ENCODE results near the gene ZNF791.

Gene ZNF791

DNA sequence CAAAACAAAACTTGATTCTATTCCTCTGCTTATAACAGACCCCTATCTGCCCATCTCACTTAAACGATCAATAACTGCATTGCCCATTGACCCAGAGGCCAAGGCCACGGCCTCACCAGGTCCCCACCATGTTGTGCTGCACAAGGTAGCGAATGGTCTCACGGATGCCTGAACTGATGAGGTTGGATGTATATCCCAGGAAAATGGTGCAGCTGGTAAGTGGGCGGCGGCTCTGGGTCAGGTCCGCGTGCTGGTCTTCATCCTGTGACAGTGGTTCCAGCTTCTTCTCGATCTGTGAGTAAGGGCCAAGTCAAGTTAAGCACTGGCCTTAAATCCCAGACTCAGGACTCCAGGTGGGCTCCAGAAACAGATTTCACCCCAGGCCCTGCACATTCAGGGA is 69.3 kb downstream of the ZNF791 start:
- no peak for DNase-seq
- TF ChIP-seq, protein P1, sequence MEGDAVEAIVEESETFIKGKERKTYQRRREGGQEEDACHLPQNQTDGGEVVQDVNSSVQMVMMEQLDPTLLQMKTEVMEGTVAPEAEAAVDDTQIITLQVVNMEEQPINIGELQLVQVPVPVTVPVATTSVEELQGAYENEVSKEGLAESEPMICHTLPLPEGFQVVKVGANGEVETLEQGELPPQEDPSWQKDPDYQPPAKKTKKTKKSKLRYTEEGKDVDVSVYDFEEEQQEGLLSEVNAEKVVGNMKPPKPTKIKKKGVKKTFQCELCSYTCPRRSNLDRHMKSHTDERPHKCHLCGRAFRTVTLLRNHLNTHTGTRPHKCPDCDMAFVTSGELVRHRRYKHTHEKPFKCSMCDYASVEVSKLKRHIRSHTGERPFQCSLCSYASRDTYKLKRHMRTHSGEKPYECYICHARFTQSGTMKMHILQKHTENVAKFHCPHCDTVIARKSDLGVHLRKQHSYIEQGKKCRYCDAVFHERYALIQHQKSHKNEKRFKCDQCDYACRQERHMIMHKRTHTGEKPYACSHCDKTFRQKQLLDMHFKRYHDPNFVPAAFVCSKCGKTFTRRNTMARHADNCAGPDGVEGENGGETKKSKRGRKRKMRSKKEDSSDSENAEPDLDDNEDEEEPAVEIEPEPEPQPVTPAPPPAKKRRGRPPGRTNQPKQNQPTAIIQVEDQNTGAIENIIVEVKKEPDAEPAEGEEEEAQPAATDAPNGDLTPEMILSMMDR (IDR thresholded peaks at IDR 0.05; ENCODE audit: low read depth, low read length) = no peak
- Histone ChIP-seq H3K4me1 (no peaks in the 10 kb centered on the region), H3K27me3 (no peaks in the 10 kb centered on the region), H3K36me3 (peaks cover 42% of the 10 kb centered on the region), H3K4me3 (ENCODE audit: low read depth, low read length) (no peak overlapping the region), H3K9me3 (no peaks in the 10 kb centered on the region)

DNA sequence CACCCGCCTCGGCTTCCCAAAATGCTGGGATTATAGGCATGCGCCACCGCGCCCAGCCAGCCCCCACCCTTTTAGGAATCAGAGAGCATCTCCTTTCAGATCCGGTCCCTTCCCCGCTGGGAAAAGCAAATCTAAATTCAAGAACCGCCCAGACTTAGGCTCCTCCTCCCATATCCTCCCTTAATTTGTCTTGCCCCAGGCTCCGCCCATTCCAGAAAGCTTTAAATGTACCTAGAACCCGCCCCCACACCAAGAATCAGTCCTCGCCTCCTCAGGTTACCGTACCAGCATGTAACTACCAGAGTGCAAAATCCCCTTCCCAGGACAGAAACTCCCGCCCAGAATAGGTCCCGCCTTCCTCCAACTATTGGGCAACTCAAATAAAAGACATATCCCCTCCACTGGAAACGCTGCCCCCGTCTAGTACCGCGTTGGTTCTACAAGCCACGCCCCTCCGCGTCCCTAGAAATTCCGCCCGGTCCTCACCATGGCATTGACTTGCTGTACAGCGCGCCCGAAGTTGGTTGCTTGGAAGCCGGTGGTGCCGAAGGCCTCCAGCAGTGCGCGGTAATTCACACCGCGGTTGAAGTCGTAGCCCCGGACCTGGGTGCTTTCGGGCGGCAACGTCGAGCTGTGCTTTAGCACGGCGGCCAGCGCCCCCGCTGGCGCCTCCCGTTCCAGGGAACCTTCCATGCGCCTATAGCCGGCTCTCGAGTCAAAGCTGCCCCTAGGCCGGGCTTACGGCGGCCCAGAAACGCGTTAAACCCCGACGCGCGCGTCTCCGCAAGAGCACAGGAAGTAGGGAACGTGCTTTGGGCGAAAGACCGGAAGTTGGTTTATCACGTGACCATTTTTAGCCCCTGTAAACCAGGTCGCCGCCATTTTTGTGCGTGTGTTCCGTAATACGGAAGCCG is 70.6 kb downstream of the ZNF791 start, which contains the start of gene DHPS:
Gene DHPS (minus strand): TSS at position 807 of the 914 bp plus-strand sequence. CDS start 114 bp downstream, at position 693.
- no peaks in the 10 kb centered on the region for H3K9me3 ChIP-seq
- peaks cover 29% of the 10 kb centered on the region for H3K36me3 ChIP-seq
- TF ChIP-seq, protein P1 (IDR thresholded peaks at IDR 0.05; ENCODE audit: low read depth, low read length) = no peak
- DNase-seq = peak; percentile 92
- H3K4me1 ChIP-seq = no peaks in the 10 kb centered on the region
- peak within 1 kb of the TSS; percentile 80 for H3K4me3 ChIP-seq (ENCODE audit: low read depth, low read length)
- H3K27me3 ChIP-seq = no peaks in the 10 kb centered on the region
